ENCODE data around the gene GIPC1.
A peak's percentile ranks its signal among the peaks of the same experiment; 100 is the strongest.
"Not testable (repeated sequence)": the region's sequence is repeated elsewhere in the genome, so short reads cannot be mapped to it uniquely, and the experiment has no call there.

GIPC1 gene

DNA sequence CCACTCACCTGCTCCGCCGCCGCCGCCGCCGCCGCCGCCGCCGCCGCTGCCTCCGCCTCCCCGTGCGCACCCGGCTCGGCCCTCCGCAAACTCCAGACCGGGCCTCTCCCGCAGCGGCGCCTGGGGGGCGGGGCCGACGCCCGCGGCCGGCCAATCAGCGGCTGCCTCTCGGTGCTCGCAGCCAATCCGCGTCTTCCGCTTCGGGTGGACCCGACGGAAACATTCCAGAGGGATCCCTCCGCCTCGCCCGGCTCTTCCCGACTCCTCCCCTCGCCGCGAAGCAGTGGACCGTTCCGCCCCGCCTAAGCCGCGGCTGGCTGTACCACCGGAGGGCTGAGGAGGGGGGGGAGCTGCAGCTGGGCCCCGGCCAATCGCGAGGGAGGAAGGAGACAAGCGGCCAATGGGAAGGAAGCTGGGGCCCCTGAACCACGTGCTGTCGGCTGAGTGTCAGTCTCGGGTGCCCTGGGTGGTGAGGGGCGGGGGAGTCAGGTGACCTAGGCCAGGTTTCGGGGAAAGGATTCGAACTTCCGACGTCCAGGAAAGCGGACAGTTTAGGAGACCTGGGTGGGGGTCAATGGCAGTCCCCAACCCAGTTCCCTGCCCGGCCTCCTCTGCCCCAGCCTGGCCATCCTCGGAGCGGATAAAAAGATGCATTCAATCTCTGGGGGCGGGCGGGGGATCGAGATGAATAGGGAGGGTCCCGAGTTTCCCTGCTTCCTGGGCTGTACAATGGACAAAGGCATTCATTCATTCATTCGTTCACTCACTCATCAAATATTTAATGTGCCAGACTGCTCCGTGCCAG lies at the start of gene GIPC1:
GIPC1 (minus strand) TSS at position 99 of the 805 bp plus-strand sequence. CDS start 13,151 bp downstream, outside the sequence.
- peak; percentile 98 for DNase-seq (ENCODE audit: low spot score)

GRCh38 chr19:14545716-14546082 lies 49.8 kb upstream of the GIPC1 start:
- DNase-seq (ENCODE audit: low spot score) = no peak

DNA sequence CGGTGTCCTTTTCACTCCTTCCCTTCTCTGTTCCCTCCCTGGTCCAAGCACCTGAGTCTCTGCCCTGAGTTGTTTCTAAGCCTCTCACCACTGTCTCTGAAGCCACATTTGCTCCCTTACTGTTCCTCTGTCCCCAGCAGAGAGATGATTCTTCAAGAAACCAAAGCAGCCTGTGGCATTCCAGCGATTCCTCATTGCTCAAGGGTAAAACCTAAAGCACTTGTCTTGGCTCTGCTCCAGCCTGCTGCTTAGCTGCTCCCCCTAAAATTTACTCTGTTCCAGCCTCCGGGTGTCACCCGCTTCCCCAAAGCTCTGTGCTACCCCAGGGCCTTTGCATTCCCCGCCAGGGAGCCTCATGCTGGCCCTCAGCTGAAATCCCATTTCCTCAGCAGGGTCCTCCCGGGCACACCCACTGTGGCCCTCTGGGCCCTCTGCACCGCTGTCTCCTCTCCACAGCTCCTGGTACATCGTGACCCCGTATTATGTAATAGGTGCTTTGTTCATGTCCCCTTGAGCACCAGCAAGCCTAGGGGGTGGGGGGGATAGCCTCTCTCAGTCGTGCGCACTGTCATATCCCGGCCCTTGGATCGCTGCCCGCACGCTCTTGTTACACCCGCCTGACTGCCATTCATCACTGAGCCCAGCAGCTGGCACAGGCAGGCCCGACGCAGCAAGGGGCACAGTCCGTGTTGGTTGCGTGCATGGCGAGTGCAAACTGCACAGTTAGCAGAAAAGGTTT lies 49.2 kb upstream of the GIPC1 start:
- no peak for DNase-seq (ENCODE audit: low spot score)

- no peak for DNase-seq (ENCODE audit: low spot score)
Observed at GRCh38 chr19:14544047-14544446, 48.1 kb upstream of the GIPC1 start.

GRCh38 chr19:14542711-14543328 lies 46.9 kb upstream of the GIPC1 start:
- peak; percentile 16 for DNase-seq (ENCODE audit: low spot score)

GRCh38 chr19:14541979-14542378 lies 46.1 kb upstream of the GIPC1 start:
- not testable (repeated sequence) for DNase-seq (ENCODE audit: low spot score)

GRCh38 chr19:14540741-14541525 lies 45.0 kb upstream of the GIPC1 start:
- DNase-seq (ENCODE audit: low spot score) = no peak

DNA sequence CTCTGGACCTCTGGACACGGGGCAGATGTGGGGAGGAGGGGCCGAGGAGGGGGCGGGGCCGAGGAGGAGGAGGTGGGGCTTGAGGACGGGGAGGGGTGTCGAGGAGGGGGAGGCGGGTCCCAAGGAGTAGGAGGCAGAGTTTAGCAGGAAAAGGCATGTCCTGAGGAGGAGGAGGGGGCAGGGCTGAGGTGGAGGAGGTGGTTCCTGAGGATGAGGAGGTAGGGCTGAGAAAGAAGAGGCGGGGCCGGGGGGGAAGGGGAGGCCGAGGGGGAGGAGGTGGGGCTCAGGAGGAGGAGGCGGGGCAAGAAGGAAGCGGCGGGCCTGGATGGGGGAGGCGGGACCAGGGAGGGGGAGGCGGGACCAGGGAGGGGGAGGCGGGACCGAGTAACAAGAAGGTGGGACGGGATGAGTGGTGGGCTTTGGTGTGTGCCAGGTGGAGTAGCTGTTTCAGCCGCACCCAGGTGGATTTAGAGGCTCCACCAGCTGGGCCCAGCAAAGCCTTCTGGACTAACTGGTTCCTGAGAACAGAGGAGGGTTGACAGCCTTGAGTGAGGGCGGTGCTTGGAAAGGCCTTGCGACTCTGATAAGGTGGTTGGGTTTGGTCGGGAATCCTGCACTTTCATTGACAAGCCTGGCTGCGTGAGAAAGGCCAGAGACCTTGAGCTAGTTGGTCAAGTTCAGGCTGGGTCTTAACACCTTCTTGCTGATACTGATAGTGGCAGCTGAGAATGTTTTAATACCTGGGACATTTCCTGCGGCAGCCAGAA lies 41.2 kb upstream of the GIPC1 start:
- DNase-seq (ENCODE audit: low spot score) = no peak

GRCh38 chr19:14533450-14533849 lies 37.5 kb upstream of the GIPC1 start:
- no peak for DNase-seq (ENCODE audit: low spot score)

- DNase-seq (ENCODE audit: low spot score) = no peak
Observed at GRCh38 chr19:14530506-14530905, 34.6 kb upstream of the GIPC1 start.

GRCh38 chr19:14530005-14530348 lies 34.0 kb upstream of the GIPC1 start:
- peak; percentile 73 for DNase-seq (ENCODE audit: low spot score)

GRCh38 chr19:14529254-14530004 lies 33.5 kb upstream of the GIPC1 start, which contains the start of gene TECR:
TECR (plus strand) TSS chr19:14529594; CDS start chr19:14529697, 103 bp downstream.
- DNase-seq (ENCODE audit: low spot score) = peak; percentile 99

DNA sequence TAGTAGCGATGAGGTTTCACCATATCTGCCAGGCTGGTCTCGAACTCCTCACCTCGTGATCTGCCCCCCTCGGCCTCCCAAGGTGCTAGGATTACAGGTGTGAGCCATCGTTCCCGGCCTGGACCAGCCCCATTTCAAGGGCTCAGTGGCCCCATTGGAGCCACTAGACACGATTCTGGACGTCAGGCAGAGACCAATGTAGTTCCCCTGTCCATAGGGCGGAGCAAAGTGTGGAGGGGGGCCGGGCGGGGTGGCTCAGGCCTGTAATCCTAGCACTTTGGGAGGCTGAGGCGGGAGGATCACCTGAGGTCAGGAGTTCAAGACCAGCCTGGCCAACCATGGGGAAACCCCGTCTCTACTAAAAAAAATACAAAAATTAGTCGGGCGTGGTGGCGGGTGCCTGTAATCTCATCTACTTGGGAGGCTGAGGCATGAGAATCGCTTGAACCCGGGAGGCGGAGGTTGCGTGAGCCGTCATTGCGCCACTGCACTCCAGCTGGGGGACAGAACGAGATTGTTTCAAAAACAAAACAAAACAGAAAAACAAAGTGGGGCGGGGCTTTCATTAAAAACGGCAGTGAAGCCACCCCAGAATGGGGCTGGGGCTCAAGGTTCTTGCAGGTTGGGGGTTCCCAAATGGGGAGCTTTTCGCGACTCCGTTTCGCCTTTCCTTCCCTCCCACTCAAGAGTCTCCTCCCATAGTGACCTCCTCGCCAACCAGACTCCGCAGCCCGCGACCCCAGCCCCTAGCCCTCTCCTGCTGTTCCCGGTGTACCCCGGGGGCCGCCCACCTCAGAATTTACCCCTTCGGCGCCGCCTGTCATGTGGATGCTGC lies 32.7 kb upstream of the GIPC1 start:
- DNase-seq (ENCODE audit: low spot score) = no peak

DNA sequence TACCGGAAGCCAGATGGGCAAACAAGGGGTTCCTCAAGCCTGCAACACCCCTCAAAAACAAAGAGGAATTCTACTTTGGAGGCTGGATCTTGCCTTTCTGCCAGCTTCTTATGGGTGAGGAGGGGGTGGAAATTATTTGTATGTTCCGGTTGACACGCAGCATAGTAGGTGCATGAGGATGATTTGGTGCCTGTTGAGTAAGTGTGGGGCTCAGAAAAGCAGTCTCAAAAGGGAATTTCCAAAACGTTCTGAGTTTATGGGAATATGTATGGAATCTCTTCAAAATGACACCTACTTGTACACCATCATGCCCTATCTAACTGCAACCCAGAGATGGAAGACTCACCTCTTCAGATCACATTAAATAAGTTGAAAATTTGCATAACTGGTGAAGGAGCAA lies 30.5 kb upstream of the GIPC1 start:
- no peak for DNase-seq (ENCODE audit: low spot score)

DNA sequence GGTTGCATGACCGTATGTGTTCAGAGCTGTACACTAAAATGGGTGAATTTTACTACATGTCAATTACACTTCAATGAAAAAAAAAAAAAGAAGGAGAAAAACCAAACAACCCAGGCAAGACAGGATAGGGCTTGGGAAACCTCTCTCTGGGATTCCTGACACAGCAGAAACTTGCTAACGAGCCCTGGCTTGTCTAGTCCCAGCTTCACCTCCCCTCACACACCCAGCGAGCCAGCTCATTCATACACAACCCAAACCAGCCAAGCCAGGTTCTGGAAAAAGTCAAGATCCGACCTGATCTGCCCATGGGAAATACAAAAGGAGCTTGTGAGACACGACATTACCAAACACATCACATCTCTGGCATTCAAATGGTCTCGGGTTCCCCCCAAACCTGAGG lies 29.8 kb upstream of the GIPC1 start:
- DNase-seq (ENCODE audit: low spot score) = no peak

DNA sequence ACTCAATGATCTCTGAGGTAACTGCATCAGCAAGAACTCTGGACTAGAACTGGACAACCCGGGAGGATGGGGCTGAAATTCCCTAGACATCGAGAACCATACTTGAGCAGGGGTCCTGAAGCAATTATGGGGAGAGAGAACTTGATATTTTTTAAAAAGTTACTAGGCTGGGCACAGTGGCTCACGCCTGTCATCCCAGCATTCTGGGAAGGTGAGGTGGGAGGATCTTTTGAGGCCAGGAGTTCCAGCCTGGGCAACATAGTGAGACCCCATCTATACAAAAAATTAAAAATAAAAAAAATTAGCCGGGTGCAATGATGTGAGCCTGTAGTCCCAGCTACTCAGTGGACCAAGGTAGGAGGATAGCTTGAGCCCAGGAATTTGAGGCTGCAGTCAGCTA lies 24.6 kb upstream of the GIPC1 start:
- no peak for DNase-seq (ENCODE audit: low spot score)

GRCh38 chr19:14519860-14520407 lies 24.0 kb upstream of the GIPC1 start:
- peak; percentile 70 for DNase-seq (ENCODE audit: low spot score)

DNA sequence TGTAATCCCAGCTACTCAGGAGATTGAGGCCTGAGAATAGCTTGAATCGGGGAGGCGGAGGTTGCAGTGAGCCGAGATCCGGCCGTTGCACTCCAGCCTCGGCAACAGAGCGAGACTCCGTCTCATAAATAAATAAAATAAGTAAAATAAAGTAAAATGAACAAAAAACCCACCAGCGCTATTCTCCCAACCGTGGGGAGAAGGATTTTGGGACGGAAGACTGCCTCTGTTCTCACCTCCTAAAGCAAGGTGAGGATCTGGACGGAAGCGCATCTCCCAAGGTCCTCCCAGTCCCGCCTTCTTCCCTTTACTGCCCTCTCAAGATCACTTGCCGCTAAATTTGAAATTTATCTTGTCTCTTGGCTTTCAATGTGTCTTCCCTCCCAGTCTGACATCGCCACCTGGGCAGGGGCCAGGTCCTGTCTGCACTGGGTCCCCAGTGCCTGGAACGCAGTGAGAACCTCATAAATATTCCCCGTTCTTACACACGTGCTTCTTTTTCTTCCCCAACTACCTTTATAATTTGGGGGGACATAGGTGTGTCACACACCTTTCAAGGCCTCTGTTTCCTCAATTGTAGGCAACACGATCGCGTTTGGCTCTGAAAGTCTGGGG lies 23.4 kb upstream of the GIPC1 start:
- DNase-seq (ENCODE audit: low spot score) = no peak
